Activated CD4-positive, CD25-positive, alpha-beta regulatory T cell treated with anti-CD3 and anti-CD28 coated beads, Interleukin-2, amount 50 U/mL, for 16 hours (primary cell): Measurements from ENCODE around the gene ZNF578.
"Not testable (repeated sequence)": the region's sequence is repeated elsewhere in the genome, so short reads cannot be mapped to it uniquely, and the experiment has no call there.

ENCODE experiments used
- DNase-seq: peaks from one replicate; pipeline ENCODE4 v3.0.0-alpha.2; 2020; ENCODE audit warnings: low read depth, low spot score

ZNF578 gene

DNA sequence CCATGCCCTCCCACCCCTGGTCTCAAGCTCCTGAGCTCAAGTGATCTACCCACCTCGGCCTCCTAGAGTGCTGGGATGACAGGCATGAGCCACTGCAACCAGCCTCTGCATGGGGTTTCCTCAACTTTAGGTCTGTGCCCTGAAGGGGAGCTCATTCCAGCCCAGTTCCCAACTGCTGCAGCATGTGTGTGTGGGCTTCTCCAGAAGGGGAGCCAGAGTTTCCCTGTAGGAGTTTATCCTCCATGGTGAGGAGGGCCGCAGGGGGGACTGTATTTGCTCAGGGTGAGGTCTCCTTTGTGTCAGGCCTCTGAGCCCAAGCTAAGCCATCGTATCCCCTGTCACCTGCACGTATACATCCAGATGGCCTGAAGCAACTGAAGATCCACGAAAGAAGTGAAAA, 62.8 kb downstream of the ZNF578 start:
- DNase-seq = no peak

DNA sequence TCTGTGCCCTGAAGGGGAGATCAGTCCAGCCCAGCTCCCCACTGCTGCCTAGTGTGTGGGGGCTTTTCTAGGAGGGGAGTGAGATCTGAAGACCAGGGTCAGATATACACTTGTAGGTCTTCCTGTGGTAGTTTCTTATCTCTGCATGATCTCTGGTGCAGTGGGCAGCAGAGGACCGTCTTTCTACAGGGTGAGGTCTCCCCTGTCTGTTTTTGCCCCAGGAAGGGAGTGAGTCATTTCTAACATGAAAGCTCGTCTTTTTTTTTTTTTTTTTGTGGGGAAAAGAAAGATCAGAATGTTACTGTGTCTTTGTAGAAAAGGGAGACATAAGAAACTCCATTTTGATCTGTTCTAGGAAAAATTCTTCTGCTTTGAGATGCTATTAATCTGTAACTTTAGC, 65.3 kb downstream of the ZNF578 start:
- no peak for DNase-seq

DNA sequence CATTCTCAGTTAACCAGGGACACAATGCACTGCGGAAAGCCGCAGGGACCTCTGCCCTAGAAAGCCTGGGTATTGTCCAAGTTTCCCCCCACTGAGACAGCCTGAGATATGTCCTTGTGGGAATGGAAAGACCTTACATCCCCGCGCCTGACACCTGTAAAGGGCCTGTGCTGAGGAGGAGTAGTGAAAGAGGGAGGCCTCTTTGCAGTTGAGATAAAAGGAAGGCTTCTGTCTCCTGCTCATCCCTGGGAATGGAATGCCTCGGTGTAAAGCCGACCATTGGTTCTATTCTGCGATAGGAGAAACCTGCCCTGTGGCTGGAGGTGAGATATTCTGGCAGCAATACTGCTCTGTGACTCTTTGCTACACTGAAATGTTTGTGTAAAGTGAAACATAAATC, 65.8 kb downstream of the ZNF578 start:
- DNase-seq = not testable (repeated sequence)

DNA sequence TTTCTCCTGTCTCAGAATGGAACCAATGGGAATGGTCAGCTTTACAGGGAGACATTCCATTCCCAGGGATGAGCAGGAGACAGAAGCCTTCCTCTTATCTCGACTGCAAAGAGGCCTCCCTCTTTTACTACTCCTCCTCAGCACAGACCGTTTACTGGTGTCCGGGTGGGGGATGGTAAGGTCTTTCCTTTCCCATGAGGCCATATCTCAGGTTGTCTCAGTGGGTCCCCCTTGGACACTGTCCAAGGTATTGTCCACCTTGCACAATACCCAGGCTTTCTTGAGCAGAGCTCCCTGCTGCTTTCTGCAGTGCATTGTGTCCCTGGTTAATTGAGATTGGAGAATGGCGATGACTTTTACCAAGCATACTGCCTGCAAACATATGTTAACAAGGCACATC, 66.7 kb downstream of the ZNF578 start:
- no peak for DNase-seq

DNA sequence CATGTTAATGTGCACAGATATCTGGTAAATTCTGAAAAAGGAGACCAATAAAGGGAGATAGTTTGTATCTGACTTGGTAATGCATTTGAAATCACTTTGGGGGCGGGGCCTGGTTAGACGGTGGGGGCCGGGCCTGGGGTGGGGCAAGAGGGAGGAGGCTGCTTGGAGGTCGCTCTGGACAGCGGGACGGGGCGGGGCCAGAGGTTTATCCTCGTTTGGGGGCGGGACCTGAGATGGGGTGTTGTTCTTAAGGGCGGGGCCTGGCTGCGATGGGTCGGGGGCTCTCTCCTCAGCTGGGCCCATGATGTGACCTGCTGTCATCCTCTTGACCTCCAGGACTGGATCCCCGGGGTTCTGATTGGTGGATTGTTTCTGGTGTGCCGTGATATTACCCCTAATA, 69.2 kb downstream of the ZNF578 start:
- no peak for DNase-seq

DNA sequence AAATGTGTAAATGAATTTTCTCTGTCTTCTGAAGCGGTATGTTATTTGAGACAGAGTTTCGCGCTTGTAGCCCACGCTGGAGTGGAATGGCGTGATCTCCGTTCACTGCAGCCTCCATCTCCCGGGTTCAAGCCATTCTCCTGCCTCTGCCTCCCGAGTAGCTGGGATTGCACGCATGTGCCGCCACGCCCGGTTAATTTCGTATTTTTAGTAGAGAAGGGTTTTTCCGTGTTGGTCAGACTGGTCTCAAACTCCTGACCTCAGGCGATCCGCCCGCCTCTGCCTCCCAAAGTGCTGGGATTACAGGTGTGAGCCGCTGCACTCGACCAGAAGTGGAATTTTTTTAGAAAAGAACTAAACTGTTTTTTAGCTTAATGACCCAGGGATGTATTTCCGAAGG, 70.7 kb downstream of the ZNF578 start:
- no peak for DNase-seq

DNA sequence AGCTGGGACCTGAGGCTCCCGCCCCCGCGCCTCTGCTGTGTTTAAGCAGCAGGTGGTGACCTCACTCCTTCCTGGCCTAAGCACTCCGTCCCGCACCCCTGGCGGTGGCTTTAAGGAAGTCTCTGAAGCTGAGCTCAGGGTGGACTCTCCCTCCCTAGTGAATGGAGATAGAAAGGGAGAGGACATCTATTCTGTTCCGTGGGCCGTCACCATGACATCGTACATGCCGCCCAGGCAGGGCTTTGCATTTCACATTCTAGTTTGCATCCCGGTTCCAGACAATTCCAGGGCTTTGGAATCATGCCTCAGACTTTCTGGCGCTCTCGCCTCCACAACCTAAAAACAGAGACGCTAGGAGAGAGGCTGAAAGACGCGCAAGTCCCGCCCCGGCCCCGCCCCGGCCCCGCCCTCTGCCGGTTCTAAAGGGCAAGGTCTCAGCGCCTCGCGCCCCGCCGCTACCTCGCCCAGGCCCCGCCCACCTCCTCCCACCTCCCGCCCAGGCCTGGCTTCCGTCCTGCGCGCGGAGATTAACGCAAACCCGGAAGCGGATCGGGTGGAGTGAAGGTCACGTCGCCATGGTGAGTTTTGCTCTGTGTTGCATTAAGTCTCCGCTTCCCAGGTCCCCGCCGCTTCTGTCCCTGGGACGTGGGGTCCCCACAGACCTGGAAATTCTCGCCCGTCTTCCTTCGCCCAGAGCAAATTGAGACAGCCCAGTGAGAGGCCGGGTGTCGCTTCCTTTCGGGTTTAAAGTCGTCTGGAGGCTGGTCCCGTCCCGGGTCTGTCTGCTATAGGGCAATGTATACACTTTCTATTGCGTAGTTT, 74.0 kb downstream of the ZNF578 start, which contains the start of gene ZNF808:
Gene ZNF808, plus strand, starts transcription at position 535 of the 822 bp plus-strand sequence. CDS start 15,617 bp downstream, outside the sequence.
- peak; percentile 96 for DNase-seq

DNA sequence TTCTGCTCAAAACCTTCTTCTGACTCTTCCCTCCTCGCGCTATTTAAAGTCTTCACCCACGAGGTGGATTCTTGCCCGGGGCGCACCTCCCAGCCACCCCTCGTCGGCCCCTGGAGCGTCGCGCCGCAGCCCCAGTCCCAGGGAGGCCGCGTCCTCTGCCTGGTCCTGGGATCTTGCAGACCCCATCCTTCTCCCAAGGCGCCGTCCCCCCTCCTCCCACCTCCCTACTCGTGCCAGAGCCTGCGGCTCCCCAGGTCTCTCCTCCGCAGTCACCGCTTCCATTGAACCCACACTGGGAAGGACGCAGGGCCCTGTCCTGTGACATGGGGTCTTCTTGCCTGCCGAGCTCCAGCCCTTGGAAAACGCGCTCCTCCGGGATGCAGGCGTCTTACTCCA, 74.6 kb downstream of the ZNF578 start:
- DNase-seq = no peak

DNA sequence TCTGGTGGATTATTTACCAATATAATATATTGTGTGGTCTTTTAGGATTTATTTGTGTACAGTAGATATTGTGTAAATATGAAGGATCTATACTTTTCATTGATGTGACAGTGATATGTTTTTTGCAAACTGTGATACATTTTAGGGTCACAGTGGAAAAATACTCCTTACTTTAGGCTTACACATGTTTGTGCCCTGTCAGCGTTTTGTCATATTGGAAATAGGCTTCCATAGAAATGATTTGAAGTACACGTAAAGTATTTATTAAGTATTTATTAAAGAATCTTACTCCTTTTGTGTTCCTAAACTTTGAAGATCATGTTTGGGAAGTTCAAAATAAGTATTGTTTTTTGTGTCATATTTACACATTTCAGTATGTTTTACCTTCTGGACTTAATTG, 79.1 kb downstream of the ZNF578 start:
- no peak for DNase-seq

DNA sequence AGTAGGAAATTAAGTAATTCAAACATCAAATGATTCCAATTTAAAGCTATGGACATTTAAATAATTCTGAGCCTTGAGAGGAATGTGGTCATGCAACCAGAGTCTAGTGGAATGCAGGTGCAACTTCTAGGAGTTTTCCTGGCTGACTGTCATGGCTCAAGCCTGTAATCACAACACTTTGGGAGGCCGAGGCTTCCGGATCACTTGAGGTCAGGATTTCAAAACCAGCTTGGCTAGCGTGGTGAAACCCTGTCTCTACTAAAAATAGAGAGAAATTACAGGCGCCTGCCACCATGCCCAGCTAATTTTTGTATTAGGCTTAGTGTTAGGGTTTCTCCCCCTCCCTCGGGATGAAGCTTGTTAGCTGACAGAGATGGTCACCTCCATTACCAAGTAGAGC, 80.5 kb downstream of the ZNF578 start:
- DNase-seq = no peak

DNA sequence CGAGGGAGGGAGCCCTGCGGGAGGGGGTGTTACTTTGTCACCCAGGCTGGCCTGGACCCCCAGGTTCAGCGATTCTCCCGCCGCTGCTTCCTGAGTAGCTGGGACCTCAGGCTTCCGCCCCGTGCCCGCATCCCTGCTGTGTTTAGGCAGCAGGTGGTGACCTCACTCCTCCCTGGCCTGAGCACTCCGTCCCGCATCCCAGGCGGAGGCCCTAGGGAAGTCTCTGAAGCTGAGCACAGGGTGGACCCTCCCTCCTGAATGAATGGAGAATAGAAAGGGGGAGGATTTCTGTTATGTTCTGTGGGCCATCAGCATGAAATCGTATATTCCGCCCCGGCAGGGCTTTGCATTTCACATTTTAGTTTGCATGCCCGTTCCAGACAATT, 82.0 kb downstream of the ZNF578 start:
- DNase-seq = not testable (repeated sequence)

DNA sequence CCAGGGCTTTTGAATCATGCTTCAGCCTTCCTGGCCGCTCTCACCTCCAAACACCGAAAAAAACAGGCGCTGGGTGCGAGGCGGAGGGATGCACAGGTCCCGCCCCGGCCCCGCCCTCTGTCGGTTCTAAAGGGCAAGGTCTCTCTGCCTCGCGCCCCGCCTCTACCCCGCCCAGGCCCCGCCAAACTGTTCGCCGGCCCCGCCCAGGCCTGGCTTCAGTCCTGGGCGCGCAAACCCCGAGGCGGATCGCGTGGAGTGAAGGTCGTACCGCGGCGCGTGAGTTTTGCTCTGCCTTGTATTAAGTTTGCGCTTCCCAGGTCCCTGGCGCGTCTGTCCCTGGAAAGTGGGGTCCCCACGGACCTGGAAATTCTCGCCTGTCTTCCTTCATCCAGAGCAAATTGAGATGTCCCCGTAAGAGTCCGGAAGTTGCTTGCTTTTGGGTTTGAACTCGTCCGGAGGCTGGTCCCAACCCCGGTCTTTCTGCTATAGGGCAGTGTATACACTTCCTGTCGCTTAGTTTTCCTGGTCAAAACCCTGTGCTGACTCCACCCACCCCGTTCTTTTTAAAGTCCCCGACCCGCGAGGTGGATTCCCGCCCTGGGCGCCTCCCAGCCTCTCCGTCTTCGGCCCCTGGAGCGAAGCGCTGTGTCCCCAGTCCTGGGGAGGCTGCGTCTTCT, 82.6 kb downstream of the ZNF578 start:
- peak; percentile 83 for DNase-seq

DNA sequence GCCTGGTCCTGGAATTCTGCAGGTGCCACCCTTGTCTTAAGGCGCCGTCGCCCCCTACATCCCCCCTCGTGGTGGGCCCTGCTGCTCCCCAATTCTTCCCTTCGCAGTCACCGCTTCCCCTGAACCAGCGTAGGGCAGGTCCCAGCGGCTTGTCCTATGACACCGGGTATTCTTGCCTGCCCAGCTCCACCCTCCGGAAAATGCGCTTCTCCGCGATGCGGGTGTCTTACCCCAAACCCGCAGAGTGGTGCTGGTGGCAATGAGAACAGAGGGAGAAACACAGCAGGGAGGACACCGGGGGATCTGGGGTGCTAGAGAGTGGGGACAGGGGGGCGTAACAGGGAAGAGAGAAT, 83.1 kb downstream of the ZNF578 start:
- no peak for DNase-seq

DNA sequence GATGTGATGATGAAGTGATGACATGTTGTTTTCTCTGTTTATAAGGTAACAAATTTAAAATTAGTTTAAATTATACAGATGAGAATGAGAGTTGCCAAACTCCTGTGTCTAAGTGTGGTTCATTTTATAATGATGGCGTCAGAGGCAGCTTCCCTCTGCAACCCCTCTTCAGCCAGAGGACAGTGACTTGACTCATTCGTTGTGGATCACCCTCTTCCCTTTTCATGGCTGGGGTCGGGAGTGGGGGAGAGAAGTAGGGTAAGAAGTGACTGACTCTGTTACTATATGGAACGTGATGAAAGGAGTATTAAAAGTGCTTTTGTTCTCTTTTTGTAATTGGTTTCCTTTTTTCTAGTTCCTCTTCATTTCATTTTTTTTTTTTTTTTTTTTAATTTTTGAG, 85.5 kb downstream of the ZNF578 start:
- DNase-seq = not testable (repeated sequence)

DNA sequence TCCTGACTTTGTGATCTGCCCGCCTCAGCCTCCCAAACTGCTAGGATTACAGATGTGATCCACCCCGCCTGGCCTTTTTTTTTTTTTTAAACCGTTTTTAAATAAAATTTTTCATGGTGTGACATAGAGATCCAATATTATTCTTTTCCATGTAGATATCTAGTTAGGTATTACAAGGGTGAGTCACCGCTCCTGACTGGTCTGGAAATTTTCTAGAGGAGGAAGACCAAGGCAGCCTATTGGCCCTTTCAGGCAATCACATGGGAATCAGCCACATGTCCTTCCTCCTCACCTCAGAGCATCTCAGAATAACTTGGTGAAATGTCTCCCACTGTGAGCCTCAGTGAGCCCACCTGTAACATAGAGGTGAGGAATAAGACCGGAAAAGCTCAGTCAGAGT, 87.8 kb downstream of the ZNF578 start:
- DNase-seq = not testable (repeated sequence)

DNA sequence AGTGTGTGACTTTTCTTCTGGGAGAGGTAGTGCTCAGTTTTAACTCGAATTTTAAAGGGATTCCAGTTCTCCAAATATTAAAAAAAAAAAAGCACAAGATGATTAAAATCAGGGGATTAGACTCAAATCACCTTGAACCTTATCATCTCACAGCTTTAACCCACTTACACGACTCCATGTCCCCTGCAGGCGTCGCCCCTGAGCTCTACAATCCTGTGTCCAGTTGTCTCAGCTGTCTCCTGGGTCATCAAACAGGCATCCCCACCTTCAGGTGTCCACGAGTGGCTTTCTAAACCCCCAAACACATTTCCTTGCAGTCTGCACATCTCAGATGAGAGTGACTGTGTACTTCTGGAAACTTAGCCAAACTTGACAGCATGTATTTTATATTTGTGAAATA, 88.3 kb downstream of the ZNF578 start:
- no peak for DNase-seq

DNA sequence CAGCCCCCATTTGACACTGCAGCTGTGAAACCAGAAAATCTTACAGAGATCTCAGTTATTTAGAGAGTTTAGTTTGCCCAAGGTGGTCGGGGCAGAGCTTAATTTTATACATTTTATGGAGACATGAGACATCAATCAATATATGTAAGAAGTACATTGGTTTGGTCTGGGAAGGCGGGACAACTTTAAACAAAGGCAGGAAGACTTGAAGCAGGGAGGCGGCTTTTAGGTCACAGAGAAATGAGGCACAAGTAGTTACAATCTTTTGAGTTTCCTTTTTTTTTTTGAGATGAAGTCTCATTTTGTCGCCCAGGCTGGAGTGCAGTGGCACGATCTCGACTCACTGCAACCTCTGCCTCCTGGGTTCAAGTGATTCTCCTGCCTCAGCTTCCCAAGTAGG, 89.2 kb downstream of the ZNF578 start:
- DNase-seq = not testable (repeated sequence)

DNA sequence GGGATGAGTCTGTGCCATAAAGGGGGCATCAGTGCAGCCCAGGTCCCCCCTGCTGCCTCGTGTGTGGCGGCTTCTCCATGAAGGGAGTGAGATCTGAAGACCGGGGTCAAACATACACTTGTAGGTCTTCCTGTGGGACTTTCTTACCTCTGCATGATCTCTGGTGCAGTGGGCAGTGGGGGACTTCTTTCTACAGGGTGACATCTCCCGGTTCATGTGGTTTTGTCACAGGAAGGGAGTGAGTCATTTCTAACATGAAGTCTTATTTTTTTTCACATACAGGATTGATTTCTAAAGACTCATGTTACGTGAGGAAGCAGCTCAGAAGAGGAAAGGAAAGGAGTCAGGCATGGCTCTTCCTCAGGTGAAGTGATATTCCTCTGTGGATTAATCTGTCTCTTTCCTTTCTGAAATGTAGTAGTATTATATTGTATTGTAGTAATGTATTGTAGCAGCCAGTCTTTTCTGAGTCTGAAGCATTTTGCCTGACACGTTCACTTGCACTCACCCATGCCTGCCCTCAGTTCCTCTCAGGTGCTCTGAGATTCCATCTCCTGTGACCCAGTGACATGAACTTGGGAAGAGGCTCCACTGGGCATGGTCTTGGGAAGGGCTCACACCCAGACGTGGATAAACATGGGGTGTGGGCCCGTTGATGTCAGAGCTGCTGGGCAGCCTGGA, 89.8 kb downstream of the ZNF578 start:
- DNase-seq = no peak

DNA sequence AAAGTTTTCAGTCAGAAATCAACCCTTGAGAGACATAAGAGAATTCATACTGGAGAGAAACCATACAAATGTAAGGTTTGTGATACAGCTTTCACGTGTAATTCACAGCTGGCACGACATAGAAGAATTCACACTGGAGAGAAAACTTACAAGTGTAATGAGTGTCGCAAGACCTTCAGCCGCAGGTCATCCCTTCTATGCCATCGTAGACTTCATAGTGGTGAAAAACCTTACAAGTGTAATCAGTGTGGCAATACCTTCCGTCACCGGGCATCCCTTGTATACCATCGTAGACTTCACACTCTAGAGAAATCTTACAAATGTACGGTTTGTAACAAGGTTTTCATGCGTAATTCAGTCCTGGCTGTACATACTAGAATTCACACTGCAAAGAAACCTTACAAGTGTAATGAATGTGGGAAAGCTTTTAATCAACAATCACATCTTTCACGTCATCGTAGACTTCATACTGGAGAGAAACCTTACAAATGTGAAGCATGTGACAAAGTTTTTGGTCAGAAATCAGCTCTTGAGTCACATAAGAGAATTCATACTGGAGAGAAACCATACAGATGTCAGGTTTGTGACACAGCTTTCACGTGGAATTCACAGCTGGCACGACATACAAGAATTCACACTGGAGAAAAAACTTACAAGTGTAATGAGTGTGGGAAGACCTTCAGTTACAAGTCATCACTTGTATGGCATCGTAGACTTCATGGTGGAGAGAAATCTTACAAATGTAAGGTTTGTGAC, 101.0 kb downstream of the ZNF578 start:
- no peak for DNase-seq

DNA sequence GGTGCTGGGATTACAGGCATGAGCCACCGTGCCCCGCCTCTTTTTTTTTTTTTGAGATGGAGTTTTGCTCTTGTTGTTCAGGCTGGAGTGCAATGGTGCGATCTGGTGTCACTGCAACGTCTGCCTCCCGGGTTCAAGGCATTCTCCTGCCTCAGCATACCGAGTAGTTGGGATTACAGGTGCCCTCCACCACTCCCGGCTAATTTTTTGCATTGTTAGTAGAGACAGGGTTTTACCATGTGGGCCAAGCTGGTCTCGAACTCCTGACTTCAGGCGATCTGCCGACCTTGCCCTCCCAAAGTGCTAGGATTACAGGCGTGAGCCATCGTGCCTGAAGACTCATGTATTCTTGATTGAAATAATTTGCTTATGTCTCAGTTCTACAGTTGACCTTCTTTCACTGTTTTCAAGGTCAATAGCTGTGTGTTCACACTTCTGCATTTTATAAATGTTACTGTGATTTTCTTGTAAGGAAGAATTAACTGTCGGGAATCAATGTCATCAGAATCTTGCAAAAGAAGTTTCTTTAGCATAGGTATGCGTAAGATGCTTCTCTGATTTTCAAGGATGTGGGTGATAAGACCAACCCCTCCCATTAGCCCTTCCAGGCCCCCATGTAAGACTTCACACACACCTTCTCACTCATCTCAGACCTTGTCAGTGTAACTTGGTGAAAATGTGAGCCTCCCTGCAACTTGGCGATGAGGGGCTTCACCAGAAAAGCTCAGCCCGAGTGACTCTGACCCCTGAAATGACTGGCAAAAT, 104.1 kb downstream of the ZNF578 start:
- DNase-seq = no peak
